Renal cortical epithelial cell (primary cell): ENCODE results near the gene FKBP6. TPM values are rescaled to one million over a fixed set of nuclear protein-coding genes. Genes with fewer than 3 reads are reported as not detected.
"Not testable (repeated sequence)": the region's sequence is repeated elsewhere in the genome, so short reads cannot be mapped to it uniquely, and the experiment has no call there.

Experiments used
- DNase-seq: peaks from one replicate; pipeline ENCODE4 v3.0.0-alpha.2; 2011; ENCODE audit warnings: low read depth
- total RNA-seq: library from RNA; depleted of rRNA; stranded (reverse); fragments of >200 nt; gene quantifications from 2 replicates; pipeline ENCODE4 v1.2.3, GENCODE V29; 2014

FKBP6 gene
- total RNA-seq, 1 donor from 2014 or later = not detected

GRCh38 chr7:73395538-73396503, 67.9 kb downstream of the FKBP6 start:
- no peak for DNase-seq

- no peak for DNase-seq
These were observed 69.7 kb downstream of the FKBP6 start for GRCh38 chr7:73397521-73398281.

GRCh38 chr7:73399185-73400050, 71.5 kb downstream of the FKBP6 start:
- peak; percentile 56 for DNase-seq

- not testable (repeated sequence) for DNase-seq
These were observed 76.9 kb downstream of the FKBP6 start for GRCh38 chr7:73404860-73405259.

Other genes with a start within 250 kb of the FKBP6 start
- not detected in 2 replicates for gene SPDYE9, start 242.1 kb upstream of the FKBP6 start, total RNA-seq
- 20.1 and 50.7 TPM in 2 replicates for gene NSUN5, start 19.3 kb upstream of the FKBP6 start, total RNA-seq
- gene TRIM50, start 79 bp upstream of the FKBP6 start, total RNA-seq = 0.05 TPM in 1 of 2 replicates, not detected in the other
- 0.15 and 0.35 TPM in 2 replicates for gene FZD9, start 105.6 kb downstream of the FKBP6 start, total RNA-seq
- gene BAZ1B, start 194.1 kb downstream of the FKBP6 start, total RNA-seq = 34.7 and 66.4 TPM in 2 replicates
- gene BCL7B, start 229.5 kb downstream of the FKBP6 start, total RNA-seq = 21.7 and 23.4 TPM in 2 replicates